ENCODE results near the gene PTPRB.

DNA sequence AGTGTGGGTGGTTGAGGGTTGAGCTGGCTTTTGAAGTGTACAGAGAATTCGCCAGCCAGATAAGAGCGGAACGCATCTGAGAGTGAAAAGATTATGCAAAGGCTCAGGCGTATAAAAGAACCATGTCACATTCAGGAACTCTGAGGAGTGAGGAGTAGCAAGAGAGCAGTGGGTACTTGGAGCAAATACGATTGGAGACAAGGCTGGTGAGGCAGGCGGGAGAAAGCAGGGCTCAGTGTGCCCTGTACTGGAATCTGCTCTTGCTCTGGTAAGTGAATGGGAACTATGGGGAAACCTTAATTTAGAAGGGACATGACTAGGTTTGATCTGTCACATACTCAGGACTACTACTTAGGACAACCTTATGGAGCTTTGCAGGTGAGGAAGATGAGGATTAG is 87.0 kb downstream of the PTPRB start:
- TF ChIP-seq, protein P1, sequence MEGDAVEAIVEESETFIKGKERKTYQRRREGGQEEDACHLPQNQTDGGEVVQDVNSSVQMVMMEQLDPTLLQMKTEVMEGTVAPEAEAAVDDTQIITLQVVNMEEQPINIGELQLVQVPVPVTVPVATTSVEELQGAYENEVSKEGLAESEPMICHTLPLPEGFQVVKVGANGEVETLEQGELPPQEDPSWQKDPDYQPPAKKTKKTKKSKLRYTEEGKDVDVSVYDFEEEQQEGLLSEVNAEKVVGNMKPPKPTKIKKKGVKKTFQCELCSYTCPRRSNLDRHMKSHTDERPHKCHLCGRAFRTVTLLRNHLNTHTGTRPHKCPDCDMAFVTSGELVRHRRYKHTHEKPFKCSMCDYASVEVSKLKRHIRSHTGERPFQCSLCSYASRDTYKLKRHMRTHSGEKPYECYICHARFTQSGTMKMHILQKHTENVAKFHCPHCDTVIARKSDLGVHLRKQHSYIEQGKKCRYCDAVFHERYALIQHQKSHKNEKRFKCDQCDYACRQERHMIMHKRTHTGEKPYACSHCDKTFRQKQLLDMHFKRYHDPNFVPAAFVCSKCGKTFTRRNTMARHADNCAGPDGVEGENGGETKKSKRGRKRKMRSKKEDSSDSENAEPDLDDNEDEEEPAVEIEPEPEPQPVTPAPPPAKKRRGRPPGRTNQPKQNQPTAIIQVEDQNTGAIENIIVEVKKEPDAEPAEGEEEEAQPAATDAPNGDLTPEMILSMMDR (IDR thresholded peaks at IDR 0.05): no peak
- no peak for TF ChIP-seq POLR2A (IDR thresholded peaks at IDR 0.05)
